ENCODE data around the gene FAM50A.

Gene FAM50A

GRCh38 chrX:154443479-154443910 is 446 bp upstream of the FAM50A start:
- H3K27ac ChIP-seq, result peak overlapping the region; percentile 97
- TF ChIP-seq ZFX (IDR thresholded peaks at IDR 0.05) (no peak), CTCF (conservative IDR thresholded peaks at IDR 0.05) (no peak)

- peak overlapping the region; percentile 97 for H3K27ac ChIP-seq
- TF ChIP-seq CTCF (conservative IDR thresholded peaks at IDR 0.05) (no peak), ZFX (IDR thresholded peaks at IDR 0.05) (no peak; the same call in 1 of the 2 replicates)
Measured at GRCh38 chrX:154444755-154445246, 860 bp downstream of the FAM50A start.

- H3K27ac ChIP-seq, result no peak overlapping the region
- TF ChIP-seq ZFX (IDR thresholded peaks at IDR 0.05), result no peak
Measured at GRCh38 chrX:154445776-154446175, 1.8 kb downstream of the FAM50A start.

GRCh38 chrX:154446430-154446829 is 2.5 kb downstream of the FAM50A start:
- no peak overlapping the region for H3K27ac ChIP-seq
- TF ChIP-seq ZFX (IDR thresholded peaks at IDR 0.05), result no peak
- no peak for TF ChIP-seq CTCF (conservative IDR thresholded peaks at IDR 0.05)

- TF ChIP-seq ZFX (IDR thresholded peaks at IDR 0.05) (no peak), CTCF (conservative IDR thresholded peaks at IDR 0.05) (no peak)
- no peak overlapping the region for H3K27ac ChIP-seq
Measured at GRCh38 chrX:154448484-154448883, 4.5 kb downstream of the FAM50A start.

GRCh38 chrX:154449618-154450017 is 5.7 kb downstream of the FAM50A start:
- TF ChIP-seq ZFX (IDR thresholded peaks at IDR 0.05) (no peak), CTCF (conservative IDR thresholded peaks at IDR 0.05) (no peak)
- no peak overlapping the region for H3K27ac ChIP-seq

GRCh38 chrX:154450312-154450711 is 6.4 kb downstream of the FAM50A start:
- H3K27ac ChIP-seq, result no peak overlapping the region
- TF ChIP-seq CTCF (conservative IDR thresholded peaks at IDR 0.05) (no peak), ZFX (IDR thresholded peaks at IDR 0.05) (no peak)

GRCh38 chrX:154452823-154453222 is 8.9 kb downstream of the FAM50A start:
- TF ChIP-seq CTCF (conservative IDR thresholded peaks at IDR 0.05) (no peak), ZFX (IDR thresholded peaks at IDR 0.05) (no peak)
- H3K27ac ChIP-seq, result no peak overlapping the region
